Measurements from ENCODE around the gene ISCU. TPM values are rescaled to one million over a fixed set of nuclear protein-coding genes. Genes with fewer than 3 reads are reported as not detected.
A peak's percentile ranks its signal among the peaks of the same experiment; 100 is the strongest.

Gene ISCU
- total RNA-seq, 1 donor = 184 TPM

DNA sequence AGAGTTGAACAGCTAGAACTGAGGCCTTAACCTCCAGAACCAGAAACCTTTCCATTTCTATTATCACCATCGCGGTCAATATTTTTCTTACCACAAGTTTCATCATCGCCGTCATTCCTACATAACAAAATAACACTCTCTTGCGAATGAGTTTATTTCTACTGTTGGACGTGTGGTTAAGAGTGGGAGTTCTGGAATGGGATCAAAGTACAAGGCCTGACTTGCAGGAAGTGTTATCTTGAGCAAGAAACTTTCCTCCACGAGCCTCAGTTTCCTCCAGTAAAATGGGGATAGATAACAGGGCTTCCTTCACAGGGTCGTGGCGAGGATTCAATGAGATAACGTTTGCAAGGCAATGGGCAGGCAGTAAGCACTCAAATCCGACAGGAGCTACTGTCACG lies 2.1 kb upstream of the ISCU start:
- TF ChIP-seq, protein P1, sequence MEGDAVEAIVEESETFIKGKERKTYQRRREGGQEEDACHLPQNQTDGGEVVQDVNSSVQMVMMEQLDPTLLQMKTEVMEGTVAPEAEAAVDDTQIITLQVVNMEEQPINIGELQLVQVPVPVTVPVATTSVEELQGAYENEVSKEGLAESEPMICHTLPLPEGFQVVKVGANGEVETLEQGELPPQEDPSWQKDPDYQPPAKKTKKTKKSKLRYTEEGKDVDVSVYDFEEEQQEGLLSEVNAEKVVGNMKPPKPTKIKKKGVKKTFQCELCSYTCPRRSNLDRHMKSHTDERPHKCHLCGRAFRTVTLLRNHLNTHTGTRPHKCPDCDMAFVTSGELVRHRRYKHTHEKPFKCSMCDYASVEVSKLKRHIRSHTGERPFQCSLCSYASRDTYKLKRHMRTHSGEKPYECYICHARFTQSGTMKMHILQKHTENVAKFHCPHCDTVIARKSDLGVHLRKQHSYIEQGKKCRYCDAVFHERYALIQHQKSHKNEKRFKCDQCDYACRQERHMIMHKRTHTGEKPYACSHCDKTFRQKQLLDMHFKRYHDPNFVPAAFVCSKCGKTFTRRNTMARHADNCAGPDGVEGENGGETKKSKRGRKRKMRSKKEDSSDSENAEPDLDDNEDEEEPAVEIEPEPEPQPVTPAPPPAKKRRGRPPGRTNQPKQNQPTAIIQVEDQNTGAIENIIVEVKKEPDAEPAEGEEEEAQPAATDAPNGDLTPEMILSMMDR (IDR thresholded peaks at IDR 0.05; ENCODE audit: extremely low read depth, low read depth, low read length) = no peak
- peak overlapping the region; percentile 88 for H3K4me3 ChIP-seq (ENCODE audit: insufficient read depth, low read length)
- peaks cover 26% of the 10 kb centered on the region for H3K4me1 ChIP-seq (ENCODE audit: insufficient read depth, low read length)
- H3K36me3 ChIP-seq (ENCODE audit: insufficient read depth, low read length) = peaks cover 14% of the 10 kb centered on the region
- peak overlapping the region; percentile 95 for H2AFZ ChIP-seq (ENCODE audit: low read length)
- peaks cover 32% of the 10 kb centered on the region for H4K20me1 ChIP-seq (ENCODE audit: insufficient read depth, low read length)
- H3K9me3 ChIP-seq (ENCODE audit: low read depth, low read length) = no peaks in the 10 kb centered on the region
- peak overlapping the region; percentile 100 for H3K4me2 ChIP-seq (ENCODE audit: insufficient read depth, low read length)
- peaks cover 73% of the 10 kb centered on the region for H3K79me2 ChIP-seq (ENCODE audit: insufficient read depth, low read length)
- peak; percentile 78 for DNase-seq (ENCODE audit: insufficient read length, low spot score, missing footprints)
- no peaks in the 10 kb centered on the region for H3K27me3 ChIP-seq (ENCODE audit: insufficient read depth, low read length)
- H3K27ac ChIP-seq (ENCODE audit: low read depth, low read length) = peak overlapping the region; percentile 96

DNA sequence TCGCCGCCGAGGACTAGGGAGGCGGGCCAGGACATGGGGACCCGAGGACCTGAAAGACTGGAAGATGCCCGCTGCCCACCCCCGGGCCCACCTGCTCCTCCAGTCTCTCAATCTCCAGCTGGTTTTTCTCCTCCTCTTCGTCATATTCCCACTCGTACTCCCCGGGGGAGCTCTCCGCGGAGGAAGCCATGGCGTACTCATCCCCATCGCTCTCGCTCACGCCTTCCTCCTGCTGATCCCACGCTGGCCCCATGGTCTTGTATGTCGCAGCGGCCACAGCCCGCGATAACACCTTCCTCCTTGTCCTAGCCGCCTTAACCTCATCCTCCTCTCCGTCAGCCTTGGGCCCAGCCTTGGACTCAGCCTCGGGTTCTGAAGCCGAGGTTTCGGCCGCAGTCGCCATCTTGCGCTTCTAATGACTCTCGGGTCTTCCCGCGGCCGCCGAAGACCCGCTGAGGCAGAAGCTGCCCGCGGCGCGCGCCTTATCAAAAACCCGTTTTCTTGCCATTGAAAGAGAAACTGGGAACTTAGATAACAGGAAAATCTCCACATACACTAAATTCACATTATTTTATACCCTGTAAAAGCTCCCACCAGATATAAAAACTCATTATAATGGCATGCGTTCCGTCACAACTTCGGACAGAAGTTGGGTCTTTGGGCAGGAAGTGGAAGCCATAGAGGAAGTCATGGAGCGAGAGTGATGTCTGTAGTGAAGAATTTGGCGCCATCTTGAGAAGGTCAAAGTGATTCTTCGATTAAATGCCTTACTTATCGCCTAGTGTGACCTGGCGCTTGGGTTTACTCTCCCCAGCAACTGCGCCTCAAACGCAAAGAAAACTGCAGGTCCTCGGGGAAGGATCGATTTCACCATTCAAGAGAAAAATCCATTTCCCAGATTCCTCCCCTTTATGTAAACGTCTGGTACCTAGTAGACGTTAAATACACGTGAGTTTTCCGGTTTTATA lies 1.4 kb upstream of the ISCU start, which contains the start of gene SART3:
Gene SART3 (minus strand): TSS at position 422 of the 968 bp plus-strand sequence. CDS start 19 bp downstream, at position 403.
- peaks cover 26% of the 10 kb centered on the region for H4K20me1 ChIP-seq (ENCODE audit: insufficient read depth, low read length)
- H3K36me3 ChIP-seq (ENCODE audit: insufficient read depth, low read length) = peaks cover 20% of the 10 kb centered on the region
- H3K4me3 ChIP-seq (ENCODE audit: insufficient read depth, low read length) = peak within 1 kb of the TSS; percentile 88
- DNase-seq (ENCODE audit: insufficient read length, low spot score, missing footprints) = peak; percentile 93
- peak within 1 kb of the TSS; percentile 95 for H2AFZ ChIP-seq (ENCODE audit: low read length)
- H3K27me3 ChIP-seq (ENCODE audit: insufficient read depth, low read length) = no peaks in the 10 kb centered on the region
- peaks cover 32% of the 10 kb centered on the region for H3K4me1 ChIP-seq (ENCODE audit: insufficient read depth, low read length)
- peak within 1 kb of the TSS; percentile 100 for H3K4me2 ChIP-seq (ENCODE audit: insufficient read depth, low read length)
- peaks cover 65% of the 10 kb centered on the region for H3K79me2 ChIP-seq (ENCODE audit: insufficient read depth, low read length)
- TF ChIP-seq, protein P1 (IDR thresholded peaks at IDR 0.05; ENCODE audit: extremely low read depth, low read depth, low read length) = no peak
- peak within 1 kb of the TSS; percentile 96 for H3K27ac ChIP-seq (ENCODE audit: low read depth, low read length)
- no peaks in the 10 kb centered on the region for H3K9me3 ChIP-seq (ENCODE audit: low read depth, low read length)

DNA sequence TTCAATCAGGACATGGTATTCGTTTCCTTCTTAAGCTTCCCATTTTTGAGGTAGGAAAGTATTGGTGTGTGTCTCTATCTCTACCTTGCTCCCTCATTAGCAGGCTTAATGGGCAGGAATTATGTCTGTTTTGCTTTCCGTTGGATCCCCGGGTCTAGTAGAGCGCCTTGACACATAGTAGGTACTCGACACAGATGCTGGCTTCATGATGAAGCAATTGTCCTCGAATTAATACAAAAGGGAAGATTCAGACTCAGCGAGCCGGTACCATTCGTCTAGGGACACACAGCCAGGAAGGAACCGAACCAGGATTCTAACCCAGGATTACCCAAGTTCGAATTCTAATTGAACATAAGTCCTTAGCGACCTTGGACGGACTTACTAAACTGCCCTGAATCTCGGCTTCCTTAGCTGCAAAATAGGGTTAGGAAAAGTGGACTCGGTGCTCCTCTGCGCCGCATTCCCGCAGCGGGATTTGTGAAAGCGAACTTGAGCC lies 496 bp upstream of the ISCU start:
- Histone ChIP-seq H3K9me3 (ENCODE audit: low read depth, low read length) (no peaks in the 10 kb centered on the region), H3K4me3 (ENCODE audit: insufficient read depth, low read length) (peak overlapping the region; percentile 88), H3K4me2 (ENCODE audit: insufficient read depth, low read length) (peak overlapping the region; percentile 100), H3K79me2 (ENCODE audit: insufficient read depth, low read length) (peaks cover 57% of the 10 kb centered on the region), H3K4me1 (ENCODE audit: insufficient read depth, low read length) (peaks cover 35% of the 10 kb centered on the region), H3K27ac (ENCODE audit: low read depth, low read length) (peak overlapping the region; percentile 96), H2AFZ (ENCODE audit: low read length) (peak overlapping the region; percentile 95), H4K20me1 (ENCODE audit: insufficient read depth, low read length) (peaks cover 21% of the 10 kb centered on the region), H3K27me3 (ENCODE audit: insufficient read depth, low read length) (no peaks in the 10 kb centered on the region), H3K36me3 (ENCODE audit: insufficient read depth, low read length) (peaks cover 29% of the 10 kb centered on the region)
- TF ChIP-seq, protein P1 (IDR thresholded peaks at IDR 0.05; ENCODE audit: extremely low read depth, low read depth, low read length) = no peak
- DNase-seq (ENCODE audit: insufficient read length, low spot score, missing footprints) = no peak

Data from osteoblast (primary cell).